Measurements from ENCODE around the gene SASH1.

The SASH1 gene

DNA sequence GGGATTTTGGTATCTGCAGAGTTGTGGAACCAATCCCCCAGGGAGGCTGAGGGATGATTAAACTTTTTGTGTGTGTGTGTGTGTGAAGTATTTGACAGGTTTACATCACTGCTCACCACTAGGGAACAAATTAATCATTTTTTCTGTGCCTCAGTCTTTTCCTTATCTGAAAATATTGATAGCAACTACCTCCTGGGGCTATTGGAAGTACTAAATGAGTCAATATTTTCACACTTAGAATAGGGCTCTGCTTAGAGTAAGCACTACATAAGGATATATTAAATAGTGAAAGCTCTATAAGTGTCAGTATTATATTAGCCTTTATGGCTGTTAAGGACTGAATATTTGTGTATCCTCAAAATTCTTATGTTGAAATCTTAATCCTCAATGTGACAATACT is 249.0 kb downstream of the SASH1 start:
- no peak for DNase-seq (ENCODE audit: low spot score)

DNA sequence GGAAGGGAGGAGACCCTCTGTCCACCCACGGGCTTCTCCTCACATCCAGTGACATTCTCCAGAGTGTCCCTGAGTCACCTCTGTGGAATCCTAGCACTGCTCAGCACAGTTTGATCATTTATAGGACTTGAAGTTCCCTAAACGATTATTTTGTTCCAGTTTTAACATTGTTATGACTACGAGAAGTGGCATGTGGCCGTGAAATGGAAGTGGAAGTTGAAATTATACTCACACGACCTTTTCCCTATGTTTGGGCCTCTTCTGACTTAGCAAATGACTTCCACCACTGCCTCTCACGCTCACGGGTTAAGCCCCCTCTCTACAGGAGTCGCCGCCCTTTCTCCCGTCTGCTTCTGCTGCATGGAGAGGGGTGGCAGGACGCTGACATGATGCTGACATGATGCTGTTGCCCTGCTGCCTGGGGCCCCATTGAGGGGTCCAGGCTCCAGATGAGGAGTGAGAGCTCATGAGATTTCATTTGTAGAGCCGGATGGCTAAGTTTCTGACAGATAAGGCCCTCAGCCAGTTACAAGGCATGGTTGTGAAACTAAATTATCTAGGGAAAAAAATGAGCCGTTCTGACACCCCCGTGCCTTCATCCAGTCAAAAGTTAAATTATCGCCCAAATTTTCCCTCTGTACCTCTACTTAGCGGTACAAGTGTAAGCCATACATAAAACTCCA is 250.6 kb downstream of the SASH1 start:
- DNase-seq (ENCODE audit: low spot score) = no peak

GRCh38 chr6:148593813-148594170 is 251.2 kb downstream of the SASH1 start:
- no peak for DNase-seq (ENCODE audit: low spot score)

DNA sequence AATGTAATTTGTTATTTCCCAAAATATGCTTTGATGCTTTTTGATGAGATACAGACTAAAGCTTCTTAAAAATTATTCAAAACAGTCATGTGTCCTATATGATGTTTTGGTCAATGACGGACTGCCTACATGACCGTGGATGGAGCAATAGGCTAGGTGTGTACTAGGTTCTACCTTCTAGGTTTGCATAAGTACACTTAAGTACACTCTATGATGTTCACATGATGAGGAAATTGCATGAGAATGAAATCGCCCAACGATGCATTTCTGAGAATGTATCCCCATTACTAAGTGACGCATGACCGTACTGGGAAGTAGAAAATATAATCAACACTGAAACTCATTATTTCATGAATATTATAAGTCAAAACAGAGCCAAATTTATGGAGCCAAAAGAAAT is 252.9 kb downstream of the SASH1 start:
- no peak for DNase-seq (ENCODE audit: low spot score)

- no peak for DNase-seq (ENCODE audit: low spot score)
Measured at GRCh38 chr6:148596891-148597455, 254.3 kb downstream of the SASH1 start.

GRCh38 chr6:148598724-148599123 is 256.1 kb downstream of the SASH1 start:
- no peak for DNase-seq (ENCODE audit: low spot score)

DNA sequence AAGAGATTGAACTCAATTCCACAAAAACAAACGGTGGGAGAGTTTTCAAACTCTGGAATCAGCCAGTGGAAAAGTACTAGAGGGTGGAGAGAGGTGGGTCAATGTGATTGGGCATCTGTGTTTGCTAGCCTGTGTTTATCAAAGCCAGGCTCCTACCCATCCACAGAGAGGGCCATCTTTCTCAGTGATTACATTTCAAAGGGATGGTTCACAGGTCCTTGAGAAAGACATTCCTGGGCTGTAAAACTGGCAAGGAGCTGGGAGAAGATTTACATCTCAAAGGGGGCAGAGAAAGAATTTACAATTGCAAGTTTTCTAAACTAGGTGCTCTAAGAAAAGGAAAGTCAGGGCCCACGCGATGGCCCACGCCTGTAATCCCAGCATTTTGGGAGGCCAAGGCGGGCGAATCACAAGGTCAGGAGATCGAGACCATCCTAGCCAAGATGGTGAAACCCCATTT is 257.4 kb downstream of the SASH1 start:
- DNase-seq (ENCODE audit: low spot score) = no peak

Measured in LoVo (cell line).